ENCODE measurements around the gene FRG2B.
"Not testable (repeated sequence)": the region's sequence is repeated elsewhere in the genome, so short reads cannot be mapped to it uniquely, and the experiment has no call there.

The FRG2B gene

GRCh38 chr10:133599869-133600268 lies 26.7 kb downstream of the FRG2B start:
- DNase-seq (ENCODE audit: low read depth), result not testable (repeated sequence)

DNA sequence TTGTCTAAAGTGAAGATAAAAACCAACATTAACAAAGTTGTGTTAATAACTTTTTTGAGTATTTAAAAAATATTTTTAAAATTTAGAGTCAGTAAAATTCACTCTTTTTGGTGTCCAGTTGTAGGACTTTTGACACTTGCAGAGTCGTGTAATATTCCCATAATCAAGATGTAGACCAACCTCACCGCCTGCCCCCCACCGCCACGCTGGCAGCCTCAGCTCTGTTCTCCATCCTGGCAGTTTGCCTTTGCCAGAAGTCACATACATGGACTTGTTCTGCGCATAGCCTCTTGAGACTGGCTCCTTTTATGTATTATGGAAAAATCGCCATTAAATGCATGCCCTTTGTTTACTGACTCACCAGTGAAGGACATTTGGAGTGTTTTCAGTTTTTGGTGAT lies 33.9 kb downstream of the FRG2B start:
- no peak for DNase-seq (ENCODE audit: low read depth)

DNA sequence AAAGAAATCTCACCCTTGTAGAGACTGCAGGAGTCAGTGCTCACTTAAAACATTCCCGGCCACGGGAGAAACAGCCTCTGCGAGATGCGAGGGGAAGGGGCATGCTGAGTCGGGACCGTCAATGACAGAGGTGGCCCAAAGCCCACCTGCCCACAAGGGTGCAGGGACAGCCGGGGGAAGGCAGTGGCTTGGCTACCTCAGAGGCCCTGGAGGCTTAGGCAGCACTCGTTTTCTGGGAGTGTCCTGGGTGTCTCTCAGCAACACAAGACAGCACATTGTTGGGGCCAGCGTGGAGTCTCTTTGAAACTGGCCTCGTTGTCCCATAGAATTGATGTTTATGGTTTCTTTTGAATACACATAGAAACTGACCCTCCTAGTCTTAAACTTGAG lies 35.6 kb downstream of the FRG2B start:
- no peak for DNase-seq (ENCODE audit: low read depth)

DNA sequence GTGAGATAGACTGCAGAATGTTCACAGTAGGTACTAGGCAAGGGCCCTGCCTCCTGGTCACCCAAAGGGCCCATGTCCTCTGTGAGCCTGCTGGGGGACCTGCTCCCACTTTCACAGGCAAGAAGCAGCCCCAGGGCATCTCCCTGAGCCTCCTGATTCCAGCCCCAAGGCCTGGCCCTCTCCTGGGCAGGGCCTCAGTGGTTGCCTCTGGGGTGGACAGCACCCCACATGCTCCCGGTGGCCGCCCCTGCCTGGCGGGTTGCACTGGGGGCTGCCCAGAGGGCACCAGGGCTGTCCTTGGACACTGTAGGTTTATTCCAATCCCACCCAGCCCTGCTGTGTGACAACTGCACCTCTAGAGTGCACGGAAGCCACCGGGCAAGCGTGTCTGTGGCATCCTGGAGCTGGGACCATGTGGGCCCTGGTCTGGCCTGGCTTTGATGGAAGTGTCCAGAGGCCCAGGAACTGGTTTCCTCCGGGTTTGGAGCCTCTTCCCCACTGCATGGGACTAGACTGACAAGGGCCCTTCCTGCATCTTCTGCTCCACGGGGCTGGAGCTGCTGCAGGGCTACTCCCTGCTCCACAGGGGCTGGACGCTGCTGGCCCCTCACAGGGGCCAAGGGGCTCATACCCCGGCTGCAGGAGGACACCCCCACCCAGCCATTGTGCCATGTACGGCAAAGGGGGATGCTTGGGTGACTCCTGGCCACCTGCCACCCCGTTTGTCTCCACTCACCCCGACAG lies 36.2 kb downstream of the FRG2B start:
- DNase-seq (ENCODE audit: low read depth), result no peak

- not testable (repeated sequence) for DNase-seq (ENCODE audit: low read depth)
These were observed 49.6 kb downstream of the FRG2B start for GRCh38 chr10:133577037-133577436.

Measured in stimulated activated CD8-positive, alpha-beta memory T cell treated with anti-CD3 and anti-CD28 coated beads, Interleukin-12 subunit alpha, Interleukin-12 subunit beta, amount 100 ng/mL, for 1 hour (primary cell).